Measurements from ENCODE around the gene POGK. TPM values are rescaled to one million over a fixed set of nuclear protein-coding genes. Genes with fewer than 3 reads are reported as not detected.

The POGK gene
- polyA plus RNA-seq, 1 donor from 2014 or later, result 39.3 TPM

DNA sequence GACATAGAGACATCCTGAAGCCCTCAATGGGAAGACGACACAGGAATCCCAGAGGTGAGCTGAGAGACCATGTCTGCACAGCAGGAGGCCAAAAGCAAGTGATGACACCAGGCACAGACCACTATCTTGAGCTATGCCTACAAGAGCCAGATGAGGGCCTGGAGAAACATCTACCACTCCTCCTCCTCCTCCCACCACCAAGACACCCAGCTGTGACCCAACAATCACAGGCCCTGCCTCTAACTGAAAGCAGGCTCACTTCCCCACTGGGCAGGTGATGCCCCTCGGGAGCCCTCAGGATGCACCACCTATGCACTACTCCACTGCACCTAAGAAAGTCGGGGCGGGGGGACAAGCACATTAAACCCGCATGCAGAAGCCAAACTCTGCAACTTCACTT, 20.3 kb downstream of the POGK start:
- no peaks in the 10 kb centered on the region for H3K9me3 ChIP-seq (ENCODE audit: low read length)
- H3K79me2 ChIP-seq (replicated peaks; ENCODE audit: insufficient read depth, low read length), result peaks cover 4% of the 10 kb centered on the region
- H3K9ac ChIP-seq (ENCODE audit: low read length), result no peak overlapping the region
- H3F3A ChIP-seq (ENCODE audit: insufficient read depth, low read length, poor library complexity, severe bottlenecking), result peaks cover 3% of the 10 kb centered on the region
- H3K36me3 ChIP-seq (ENCODE audit: insufficient read depth, low read length), result peaks cover 14% of the 10 kb centered on the region
- H3K27ac ChIP-seq (ENCODE audit: low read length), result no peak overlapping the region
- no peaks in the 10 kb centered on the region for H3K9me2 ChIP-seq (ENCODE audit: insufficient read depth, low read length)
- no peaks in the 10 kb centered on the region for H4K20me1 ChIP-seq (ENCODE audit: insufficient read depth)
- no peak overlapping the region for H3K4me3 ChIP-seq (ENCODE audit: low read length)
- no peak for TF ChIP-seq TAF1 (IDR thresholded peaks at IDR 0.05; ENCODE audit: low read depth)
- no peak for TF ChIP-seq POLR2AphosphoS5 (IDR thresholded peaks at IDR 0.05)
- TF ChIP-seq, protein P1, sequence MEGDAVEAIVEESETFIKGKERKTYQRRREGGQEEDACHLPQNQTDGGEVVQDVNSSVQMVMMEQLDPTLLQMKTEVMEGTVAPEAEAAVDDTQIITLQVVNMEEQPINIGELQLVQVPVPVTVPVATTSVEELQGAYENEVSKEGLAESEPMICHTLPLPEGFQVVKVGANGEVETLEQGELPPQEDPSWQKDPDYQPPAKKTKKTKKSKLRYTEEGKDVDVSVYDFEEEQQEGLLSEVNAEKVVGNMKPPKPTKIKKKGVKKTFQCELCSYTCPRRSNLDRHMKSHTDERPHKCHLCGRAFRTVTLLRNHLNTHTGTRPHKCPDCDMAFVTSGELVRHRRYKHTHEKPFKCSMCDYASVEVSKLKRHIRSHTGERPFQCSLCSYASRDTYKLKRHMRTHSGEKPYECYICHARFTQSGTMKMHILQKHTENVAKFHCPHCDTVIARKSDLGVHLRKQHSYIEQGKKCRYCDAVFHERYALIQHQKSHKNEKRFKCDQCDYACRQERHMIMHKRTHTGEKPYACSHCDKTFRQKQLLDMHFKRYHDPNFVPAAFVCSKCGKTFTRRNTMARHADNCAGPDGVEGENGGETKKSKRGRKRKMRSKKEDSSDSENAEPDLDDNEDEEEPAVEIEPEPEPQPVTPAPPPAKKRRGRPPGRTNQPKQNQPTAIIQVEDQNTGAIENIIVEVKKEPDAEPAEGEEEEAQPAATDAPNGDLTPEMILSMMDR (IDR thresholded peaks at IDR 0.05; ENCODE audit: poor library complexity, severe bottlenecking), result no peak
- no peak for TF ChIP-seq MXI1 (conservative IDR thresholded peaks at IDR 0.05; ENCODE audit: poor library complexity, severe bottlenecking)
- TF ChIP-seq EZH2 (IDR thresholded peaks at IDR 0.05; ENCODE audit: borderline replicate concordance, insufficient read depth, low read length, poor library complexity, severe bottlenecking), result no peak
- no peak for TF ChIP-seq SMC3 (conservative IDR thresholded peaks at IDR 0.05; ENCODE audit: poor library complexity)
- no peak for TF ChIP-seq RAD21 (conservative IDR thresholded peaks at IDR 0.05)
- no peak for TF ChIP-seq EP300 (conservative IDR thresholded peaks at IDR 0.05; ENCODE audit: poor library complexity, severe bottlenecking)
- TF ChIP-seq, protein P2, sequence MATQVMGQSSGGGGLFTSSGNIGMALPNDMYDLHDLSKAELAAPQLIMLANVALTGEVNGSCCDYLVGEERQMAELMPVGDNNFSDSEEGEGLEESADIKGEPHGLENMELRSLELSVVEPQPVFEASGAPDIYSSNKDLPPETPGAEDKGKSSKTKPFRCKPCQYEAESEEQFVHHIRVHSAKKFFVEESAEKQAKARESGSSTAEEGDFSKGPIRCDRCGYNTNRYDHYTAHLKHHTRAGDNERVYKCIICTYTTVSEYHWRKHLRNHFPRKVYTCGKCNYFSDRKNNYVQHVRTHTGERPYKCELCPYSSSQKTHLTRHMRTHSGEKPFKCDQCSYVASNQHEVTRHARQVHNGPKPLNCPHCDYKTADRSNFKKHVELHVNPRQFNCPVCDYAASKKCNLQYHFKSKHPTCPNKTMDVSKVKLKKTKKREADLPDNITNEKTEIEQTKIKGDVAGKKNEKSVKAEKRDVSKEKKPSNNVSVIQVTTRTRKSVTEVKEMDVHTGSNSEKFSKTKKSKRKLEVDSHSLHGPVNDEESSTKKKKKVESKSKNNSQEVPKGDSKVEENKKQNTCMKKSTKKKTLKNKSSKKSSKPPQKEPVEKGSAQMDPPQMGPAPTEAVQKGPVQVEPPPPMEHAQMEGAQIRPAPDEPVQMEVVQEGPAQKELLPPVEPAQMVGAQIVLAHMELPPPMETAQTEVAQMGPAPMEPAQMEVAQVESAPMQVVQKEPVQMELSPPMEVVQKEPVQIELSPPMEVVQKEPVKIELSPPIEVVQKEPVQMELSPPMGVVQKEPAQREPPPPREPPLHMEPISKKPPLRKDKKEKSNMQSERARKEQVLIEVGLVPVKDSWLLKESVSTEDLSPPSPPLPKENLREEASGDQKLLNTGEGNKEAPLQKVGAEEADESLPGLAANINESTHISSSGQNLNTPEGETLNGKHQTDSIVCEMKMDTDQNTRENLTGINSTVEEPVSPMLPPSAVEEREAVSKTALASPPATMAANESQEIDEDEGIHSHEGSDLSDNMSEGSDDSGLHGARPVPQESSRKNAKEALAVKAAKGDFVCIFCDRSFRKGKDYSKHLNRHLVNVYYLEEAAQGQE (IDR thresholded peaks at IDR 0.05; ENCODE audit: borderline replicate concordance), result no peak
- H2AFZ ChIP-seq (ENCODE audit: low read depth, low read length), result no peak overlapping the region
- H3K27me3 ChIP-seq (ENCODE audit: insufficient read depth, low read depth, low read length), result no peaks in the 10 kb centered on the region
- no peak overlapping the region for H3K4me2 ChIP-seq (ENCODE audit: low read length)

DNA sequence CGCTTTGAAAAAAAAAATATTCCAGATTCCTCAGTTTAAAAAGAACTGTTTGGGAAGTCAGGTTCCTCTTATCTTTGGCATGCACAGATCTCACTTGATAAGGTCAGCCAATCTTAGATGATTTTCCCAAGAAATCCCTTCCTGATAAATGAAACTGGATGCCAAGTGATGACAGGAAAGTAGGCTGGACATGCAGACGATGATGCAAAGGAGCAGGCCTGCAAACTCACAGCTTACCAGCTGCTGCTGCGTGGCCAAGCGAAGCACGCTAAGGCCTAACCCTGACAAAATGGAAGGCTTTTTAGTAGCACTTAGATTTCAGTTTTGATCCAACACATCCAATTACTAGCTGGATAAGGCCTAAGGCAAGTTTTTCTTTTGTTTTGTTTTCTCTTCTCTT, 26.7 kb downstream of the POGK start:
- Histone ChIP-seq H3K79me2 (replicated peaks; ENCODE audit: insufficient read depth, low read length) (peaks cover 4% of the 10 kb centered on the region), H3K9me3 (ENCODE audit: low read length) (no peaks in the 10 kb centered on the region), H3K27me3 (ENCODE audit: insufficient read depth, low read depth, low read length) (no peaks in the 10 kb centered on the region), H3K4me2 (ENCODE audit: low read length) (no peak overlapping the region), H3K27ac (ENCODE audit: low read length) (no peak overlapping the region), H2AFZ (ENCODE audit: low read depth, low read length) (no peak overlapping the region), H3K9ac (ENCODE audit: low read length) (no peak overlapping the region), H3K36me3 (ENCODE audit: insufficient read depth, low read length) (peaks cover 15% of the 10 kb centered on the region), H3F3A (ENCODE audit: insufficient read depth, low read length, poor library complexity, severe bottlenecking) (peaks cover 3% of the 10 kb centered on the region), H3K4me3 (ENCODE audit: low read length) (no peak overlapping the region), H3K9me2 (ENCODE audit: insufficient read depth, low read length) (no peaks in the 10 kb centered on the region), H4K20me1 (ENCODE audit: insufficient read depth) (no peaks in the 10 kb centered on the region)
- TF ChIP-seq EZH2 (IDR thresholded peaks at IDR 0.05; ENCODE audit: borderline replicate concordance, insufficient read depth, low read length, poor library complexity, severe bottlenecking), result no peak
- TF ChIP-seq MXI1 (conservative IDR thresholded peaks at IDR 0.05; ENCODE audit: poor library complexity, severe bottlenecking), result no peak
- TF ChIP-seq POLR2AphosphoS5 (IDR thresholded peaks at IDR 0.05), result no peak
- TF ChIP-seq, protein P2 (IDR thresholded peaks at IDR 0.05; ENCODE audit: borderline replicate concordance), result no peak
- TF ChIP-seq EP300 (conservative IDR thresholded peaks at IDR 0.05; ENCODE audit: poor library complexity, severe bottlenecking), result no peak
- TF ChIP-seq SMC3 (conservative IDR thresholded peaks at IDR 0.05; ENCODE audit: poor library complexity), result no peak
- TF ChIP-seq, protein P1 (IDR thresholded peaks at IDR 0.05; ENCODE audit: poor library complexity, severe bottlenecking), result no peak
- no peak for TF ChIP-seq TAF1 (IDR thresholded peaks at IDR 0.05; ENCODE audit: low read depth)
- no peak for TF ChIP-seq RAD21 (conservative IDR thresholded peaks at IDR 0.05)
